GM21381 (cell line): ENCODE measurements around the gene PRSS38.

Experiments used
- ATAC-seq: cut with Tn5 transposase; IDR thresholded peaks from one replicate; pipeline ENCODE4 v1.9.1; 2021; ENCODE audit warnings: mild to moderate bottlenecking, moderate library complexity; ENCODE audit not compliant: unreplicated experiment

The PRSS38 gene

GRCh38 chr1:227815468-227816409 is at the start of gene PRSS38:
TSS of gene PRSS38 (plus strand) at chr1:227815675. CDS start at chr1:227815717, 42 bp downstream.
- no peak for ATAC-seq

GRCh38 chr1:227766015-227766634 is 49.4 kb upstream of the PRSS38 start:
- no peak for ATAC-seq

GRCh38 chr1:227766653-227767277 is 48.7 kb upstream of the PRSS38 start:
- ATAC-seq = no peak

GRCh38 chr1:227767401-227768124 is 47.9 kb upstream of the PRSS38 start:
- ATAC-seq = no peak

- no peak for ATAC-seq
Measured at GRCh38 chr1:227768125-227768439, 47.4 kb upstream of the PRSS38 start.

- ATAC-seq = no peak
Measured at GRCh38 chr1:227768640-227769039, 46.8 kb upstream of the PRSS38 start.

- no peak for ATAC-seq
Measured at GRCh38 chr1:227769047-227769935, 46.2 kb upstream of the PRSS38 start.

- ATAC-seq = no peak
Measured at GRCh38 chr1:227769936-227770494, 45.5 kb upstream of the PRSS38 start.

- ATAC-seq = no peak
Measured at GRCh38 chr1:227770812-227771211, 44.7 kb upstream of the PRSS38 start.

- ATAC-seq = no peak
Measured at GRCh38 chr1:227771326-227771725, 44.1 kb upstream of the PRSS38 start.

GRCh38 chr1:227771771-227772170 is 43.7 kb upstream of the PRSS38 start:
- no peak for ATAC-seq

- no peak for ATAC-seq
Measured at GRCh38 chr1:227773558-227773957, 41.9 kb upstream of the PRSS38 start.

GRCh38 chr1:227774051-227774731 is 41.3 kb upstream of the PRSS38 start:
- no peak for ATAC-seq

GRCh38 chr1:227774821-227775661 is 40.4 kb upstream of the PRSS38 start:
- no peak for ATAC-seq

GRCh38 chr1:227775841-227776240 is 39.6 kb upstream of the PRSS38 start:
- no peak for ATAC-seq

GRCh38 chr1:227776331-227776771 is 39.1 kb upstream of the PRSS38 start:
- ATAC-seq = no peak

- ATAC-seq = no peak
Measured at GRCh38 chr1:227777156-227777555, 38.3 kb upstream of the PRSS38 start.

- ATAC-seq = no peak
Measured at GRCh38 chr1:227777646-227778045, 37.8 kb upstream of the PRSS38 start.
